HL-60/S4 treated with phorbol 12-myristate 13-acetate at 8.2 ng/mL for 4 days and 3 days (cell line): Measurements from ENCODE around the gene IFI44L.

Source experiments
- in situ Hi-C: fragments of 300-500 bp; cut with MboI; formaldehyde crosslinking; loops from 2 replicates; pipeline ENCODE4 v1.15.0; 2022; ENCODE audit warnings: low sequenced_read_pairs

Gene IFI44L

GRCh38 chr1:78687315-78687714 lies 67.1 kb downstream of the IFI44L start:
- in situ Hi-C loops = no loop called here

- in situ Hi-C loops = no loop called here
These were observed 67.7 kb downstream of the IFI44L start for GRCh38 chr1:78687914-78688313.

- in situ Hi-C loops = no loop called here
These were observed 68.4 kb downstream of the IFI44L start for GRCh38 chr1:78688697-78689096.

GRCh38 chr1:78690516-78690915 lies 70.3 kb downstream of the IFI44L start:
- in situ Hi-C loops = no loop called here

GRCh38 chr1:78691995-78692747 lies 71.9 kb downstream of the IFI44L start:
- in situ Hi-C loops = no loop called here
